DMS 273 (cell line): ENCODE data around the gene FXN.
"Not testable (repeated sequence)": the region's sequence is repeated elsewhere in the genome, so short reads cannot be mapped to it uniquely, and the experiment has no call there.

Experiments
- DNase-seq: peaks from one replicate; lab custom pipeline; 2025; ENCODE audit not compliant: unreplicated experiment; lab: John Stamatoyannopoulos, UW

The FXN gene

DNA sequence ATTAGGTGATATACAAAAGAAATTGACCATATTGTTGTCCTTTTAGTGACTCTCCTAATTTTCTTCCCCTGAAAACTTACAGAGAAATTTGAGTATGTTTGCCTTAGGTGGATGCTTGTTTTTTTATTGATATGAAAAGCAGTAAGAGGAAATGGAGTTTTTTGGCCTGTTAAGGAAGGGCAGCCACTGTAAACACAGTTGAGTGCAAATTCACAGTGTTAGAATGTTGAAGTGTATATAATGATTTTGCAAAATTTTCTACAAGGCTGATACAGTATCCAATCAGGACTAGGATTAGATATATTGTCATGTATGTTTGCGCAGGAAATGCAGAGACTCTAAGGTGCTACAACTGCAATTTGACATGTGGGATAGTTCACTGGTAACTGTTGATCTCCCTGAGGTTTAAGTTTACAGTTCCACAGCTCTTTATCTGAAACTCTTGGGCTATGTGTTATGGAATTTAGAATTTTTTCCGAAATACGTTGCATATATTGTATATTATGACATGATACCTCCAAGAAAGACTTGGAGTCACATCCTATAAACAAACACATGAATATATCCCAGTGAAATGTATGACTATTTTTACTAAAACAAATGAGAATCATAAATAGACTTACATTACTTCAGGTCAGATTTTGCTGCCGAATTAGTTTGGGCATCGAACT, 62.5 kb downstream of the FXN start:
- DNase-seq: no peak

DNA sequence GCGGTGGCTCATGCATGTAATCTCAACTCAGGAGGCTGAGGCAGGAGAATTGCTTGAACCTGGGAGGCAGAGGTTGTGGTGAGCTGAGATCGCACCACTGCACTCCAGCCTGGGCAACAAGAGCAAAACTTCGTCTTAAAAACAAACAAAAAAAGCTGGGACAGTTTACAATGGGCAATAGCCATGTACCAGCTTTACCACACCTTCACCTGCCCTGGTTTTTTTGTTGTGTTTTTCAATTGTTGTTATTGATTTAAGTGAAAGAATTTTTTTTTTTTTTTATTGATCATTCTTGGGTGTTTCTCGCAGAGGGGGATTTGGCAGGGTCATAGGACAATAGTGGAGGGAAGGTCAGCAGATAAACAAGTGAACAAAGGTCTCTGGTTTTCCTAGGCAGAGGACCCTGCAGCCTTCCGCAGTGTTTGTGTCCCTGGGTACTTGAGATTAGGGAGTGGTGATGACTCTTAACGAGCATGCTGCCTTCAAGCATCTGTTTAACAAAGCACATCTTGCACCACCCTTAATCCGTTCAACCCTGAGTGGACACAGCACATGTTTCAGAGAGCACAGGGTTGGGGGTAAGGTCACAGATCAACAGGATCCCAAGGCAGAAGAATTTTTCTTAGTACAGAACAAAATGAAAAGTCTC, 67.9 kb downstream of the FXN start:
- not testable (repeated sequence) for DNase-seq

DNA sequence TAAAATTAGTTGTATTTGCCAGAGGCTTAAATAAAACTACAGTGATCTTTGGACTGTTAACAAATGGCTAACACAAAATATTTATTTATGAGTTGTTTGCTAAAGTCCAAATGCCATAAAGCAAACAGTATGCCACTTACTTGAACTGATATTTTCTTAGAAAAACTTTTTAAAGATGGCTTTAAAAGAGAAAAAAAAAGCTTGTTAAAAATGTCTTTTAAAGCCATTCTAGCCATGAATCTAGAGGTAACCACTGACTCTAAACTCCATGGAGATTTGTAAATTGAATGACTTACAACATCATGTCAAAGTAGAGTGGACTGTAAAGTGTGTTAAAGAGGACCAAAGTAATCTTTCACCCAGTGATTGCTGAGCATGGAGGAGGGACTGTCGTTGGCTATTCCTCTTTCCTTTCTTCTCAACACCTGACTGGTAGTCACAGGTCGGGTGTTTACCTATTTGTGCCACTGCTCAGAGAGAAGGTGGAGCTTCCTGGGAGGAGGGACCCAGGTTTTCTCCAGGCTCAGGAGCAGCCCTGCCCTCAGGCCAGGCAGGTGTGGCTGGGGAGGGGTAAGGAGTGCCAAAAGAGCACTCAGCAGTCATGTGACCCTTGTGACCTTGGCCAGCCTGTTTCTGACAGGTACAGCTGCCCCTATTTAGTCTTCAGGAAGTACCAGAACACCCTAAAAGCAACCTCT, 69.4 kb downstream of the FXN start:
- no peak for DNase-seq

DNA sequence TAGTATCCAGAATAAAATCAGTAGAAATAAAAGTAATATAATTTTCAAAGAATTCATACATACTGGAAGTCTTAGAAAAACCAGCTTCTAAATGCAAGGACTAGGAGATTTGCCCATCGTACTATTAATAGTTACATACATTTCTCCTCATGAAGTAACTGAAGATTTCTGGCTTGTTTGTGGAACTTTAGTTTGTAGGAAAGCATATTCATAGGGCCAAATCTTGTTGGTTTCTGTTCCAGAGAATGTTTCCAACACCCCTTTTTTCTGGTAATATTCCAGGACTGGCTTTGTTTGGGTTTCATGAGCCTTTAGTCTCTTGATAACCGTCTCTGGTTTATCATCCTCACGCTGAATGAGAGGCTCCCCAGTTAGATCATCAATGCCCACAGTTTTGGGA, 72.2 kb downstream of the FXN start:
- DNase-seq: no peak

DNA sequence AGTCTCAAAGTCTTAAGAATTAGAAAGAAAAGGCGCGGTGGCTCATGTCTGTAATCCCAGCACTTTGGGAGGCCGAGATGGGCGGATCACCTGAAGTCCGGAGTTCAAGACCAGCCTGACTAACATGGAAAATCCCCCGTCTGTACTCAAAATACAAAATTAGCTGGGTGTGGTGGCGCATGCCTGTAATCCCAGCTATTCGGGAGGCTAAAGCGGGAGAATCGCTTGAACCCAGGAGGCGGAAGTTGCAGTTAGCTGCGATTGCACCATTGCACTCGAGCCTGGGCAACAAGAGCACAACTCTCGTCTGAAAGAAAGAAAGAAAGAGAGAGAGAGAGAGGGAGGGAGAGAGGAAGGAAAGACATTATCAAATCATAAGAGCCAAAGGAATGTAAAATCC, 73.2 kb downstream of the FXN start:
- DNase-seq: not testable (repeated sequence)

DNA sequence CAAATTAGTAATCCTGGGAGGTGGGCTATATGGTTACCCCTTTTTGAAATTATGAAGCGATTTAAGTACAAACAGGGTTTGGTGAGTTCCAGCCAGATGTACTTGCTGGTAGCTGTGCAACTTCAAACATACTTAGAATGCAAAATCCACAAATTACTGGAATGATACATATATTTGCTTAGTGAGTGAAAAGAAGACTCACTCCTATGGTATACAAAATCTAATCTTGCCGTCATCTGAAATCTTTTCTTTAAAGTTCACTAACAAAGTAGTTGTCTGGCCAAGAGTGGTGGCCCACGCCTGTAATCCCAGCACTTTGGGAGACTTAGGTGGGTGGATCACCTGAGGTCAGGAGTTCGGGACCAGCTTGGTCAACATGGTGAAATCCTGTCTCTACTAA, 73.6 kb downstream of the FXN start:
- no peak for DNase-seq

DNA sequence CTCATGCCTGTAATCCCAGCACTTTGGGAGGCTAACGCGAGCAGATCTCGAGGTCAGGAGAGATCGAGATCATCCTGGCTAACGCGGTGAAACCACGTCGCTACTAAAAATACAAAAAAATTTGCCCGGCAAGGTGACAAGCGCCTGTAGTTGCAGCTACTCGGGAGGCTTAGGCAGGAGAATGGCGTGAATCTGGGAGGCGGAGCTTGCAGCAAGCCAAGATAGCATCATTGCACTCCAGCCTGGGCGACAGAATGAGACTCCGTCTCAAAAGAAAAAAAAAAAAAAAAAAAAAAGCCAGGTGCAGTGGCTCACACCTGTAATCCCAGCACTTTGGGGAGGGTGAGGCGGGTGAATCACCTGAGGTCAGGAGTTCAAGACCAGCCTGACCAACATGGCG, 77.1 kb downstream of the FXN start:
- not testable (repeated sequence) for DNase-seq

DNA sequence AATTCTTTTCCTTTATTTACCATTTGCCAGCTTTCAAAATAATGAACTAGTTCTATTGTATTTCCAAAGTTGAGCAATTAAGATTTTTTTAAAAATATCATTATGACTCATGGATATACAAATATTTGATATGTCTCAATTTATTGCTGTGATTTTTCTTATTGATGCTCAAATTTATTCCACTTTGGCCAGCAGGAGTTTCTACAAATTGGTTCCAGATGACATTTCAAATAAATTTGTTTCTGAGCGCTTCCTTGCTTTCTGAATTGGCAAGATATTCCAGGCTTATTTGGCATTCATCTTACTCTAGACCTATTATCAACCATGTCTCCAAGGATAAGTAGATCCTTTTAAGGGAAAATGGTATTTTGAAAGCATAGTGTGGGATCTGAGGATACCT, 80.1 kb downstream of the FXN start:
- no peak for DNase-seq

DNA sequence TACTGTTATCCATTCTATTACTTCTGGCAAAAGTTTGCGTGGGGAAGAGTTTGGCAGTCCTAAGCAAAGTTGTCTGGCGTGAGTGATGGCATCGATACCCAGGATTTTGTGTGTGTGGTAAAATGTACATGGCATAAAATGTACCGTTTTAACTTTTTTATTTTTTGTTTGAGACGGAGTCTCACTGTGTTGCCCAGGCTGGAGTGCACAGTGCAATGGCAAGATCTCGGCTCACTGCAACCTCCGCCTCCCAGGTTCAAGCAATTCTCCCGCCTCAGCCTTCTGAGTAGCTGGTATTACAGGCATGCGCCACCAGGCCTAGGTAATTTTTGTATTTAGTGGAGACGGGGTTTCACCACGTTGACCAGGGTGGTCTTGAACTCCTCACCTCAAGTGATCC, 83.1 kb downstream of the FXN start:
- DNase-seq: no peak

DNA sequence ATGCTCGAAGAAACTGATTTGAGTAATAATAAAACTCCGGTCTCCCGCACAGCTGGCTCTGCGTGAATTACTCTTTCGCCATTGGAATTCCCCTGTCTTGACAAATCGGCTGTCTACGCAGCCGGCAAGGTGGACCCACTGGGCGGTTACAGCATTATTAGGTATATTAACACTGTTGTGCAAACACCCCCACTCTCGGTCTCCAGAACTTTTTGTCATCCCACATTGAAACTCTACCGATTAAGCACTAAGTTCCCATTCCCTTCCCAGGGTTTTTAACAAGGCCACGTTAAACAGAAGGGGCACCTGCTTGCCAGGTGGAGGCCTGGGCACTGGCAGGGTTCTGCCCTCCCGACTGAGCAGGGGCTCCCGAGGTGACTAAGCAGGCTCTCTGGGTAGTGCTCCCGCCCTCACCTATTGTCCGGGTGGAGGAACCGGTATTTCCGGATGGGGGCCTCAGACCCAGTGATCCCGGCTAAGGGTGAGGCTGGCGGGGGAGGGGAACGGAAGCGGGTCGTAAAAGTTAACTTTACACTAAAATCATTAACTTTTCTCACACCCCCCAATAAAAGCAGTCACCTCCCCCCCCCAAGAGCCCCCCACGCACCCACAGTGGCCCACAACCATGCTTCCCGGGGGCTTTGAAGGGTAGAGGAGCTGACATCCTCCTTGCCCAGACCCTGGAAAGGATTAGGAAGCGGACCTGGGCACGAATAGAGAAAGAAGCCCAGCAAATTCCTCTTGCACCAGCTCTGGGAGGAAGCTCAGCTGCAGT, 85.0 kb downstream of the FXN start:
- no peak for DNase-seq

DNA sequence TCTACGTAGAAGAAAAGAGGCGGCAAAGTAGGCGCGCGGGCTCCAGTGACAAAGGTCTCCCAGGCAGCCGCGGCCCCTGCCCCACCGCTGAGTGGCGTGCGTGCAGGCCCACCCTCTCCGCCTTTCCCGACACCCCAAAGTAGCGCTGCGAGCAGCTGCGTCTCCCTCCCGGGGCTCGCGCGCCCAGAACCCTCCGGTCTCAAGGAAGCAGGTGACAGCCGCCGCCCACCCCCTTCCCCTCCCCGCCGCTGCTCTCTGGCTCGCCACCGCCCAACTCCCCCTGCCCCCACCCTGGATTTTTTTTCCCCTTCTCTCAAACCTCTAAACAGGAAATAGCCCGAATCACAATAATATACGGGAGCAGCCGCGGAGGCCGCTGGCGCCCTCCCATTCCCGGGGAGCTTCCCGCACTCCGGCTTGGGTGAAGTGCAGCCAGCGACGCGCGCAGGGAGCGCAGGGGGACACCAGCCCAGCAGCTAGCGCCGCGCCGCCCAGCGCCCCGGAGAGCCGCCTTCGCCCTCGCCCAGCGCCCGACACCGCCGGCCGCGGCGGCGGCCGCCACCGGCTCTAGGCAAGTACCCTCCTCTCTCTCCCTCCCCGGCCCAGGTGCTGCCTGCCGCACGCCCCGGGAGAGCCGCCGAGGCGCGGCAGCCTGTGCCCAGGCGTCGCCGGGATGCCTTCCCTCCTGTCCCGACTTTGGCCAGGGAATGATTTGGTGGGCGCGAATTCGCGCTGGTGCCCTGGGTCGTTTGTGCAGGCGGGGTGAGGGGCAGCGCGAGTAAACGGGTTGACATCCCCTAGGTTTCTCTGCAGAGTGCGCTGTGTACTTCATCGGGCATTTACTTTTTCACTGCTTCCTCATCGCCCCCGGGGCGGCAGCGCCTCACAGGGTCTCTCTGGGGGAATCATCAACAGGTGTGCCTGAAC, 85.9 kb downstream of the FXN start:
- peak; percentile 70 for DNase-seq

DNA sequence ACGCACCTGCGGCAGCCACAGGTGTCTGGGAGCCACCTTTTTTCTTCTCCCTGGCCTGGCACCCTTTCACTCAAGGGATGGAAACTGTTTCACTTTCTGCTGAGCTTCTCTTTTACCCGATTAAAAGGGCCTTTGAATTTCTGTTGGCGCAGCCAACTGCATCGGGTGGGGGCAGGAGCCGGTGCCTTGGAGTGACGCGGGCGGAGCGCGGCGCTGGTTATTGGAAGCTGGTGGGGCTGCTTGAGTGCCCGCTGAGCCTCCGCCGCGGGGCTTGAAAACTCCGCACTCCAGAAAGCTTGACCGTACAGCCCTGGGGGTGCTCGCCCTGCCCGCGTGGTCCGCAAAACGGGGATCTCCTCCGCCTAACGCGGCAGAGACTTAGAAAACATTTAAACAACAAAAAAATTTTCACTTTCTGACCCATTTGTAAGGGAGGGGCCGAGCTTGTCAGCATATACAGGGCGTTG, 86.6 kb downstream of the FXN start:
- peak; percentile 78 for DNase-seq

DNA sequence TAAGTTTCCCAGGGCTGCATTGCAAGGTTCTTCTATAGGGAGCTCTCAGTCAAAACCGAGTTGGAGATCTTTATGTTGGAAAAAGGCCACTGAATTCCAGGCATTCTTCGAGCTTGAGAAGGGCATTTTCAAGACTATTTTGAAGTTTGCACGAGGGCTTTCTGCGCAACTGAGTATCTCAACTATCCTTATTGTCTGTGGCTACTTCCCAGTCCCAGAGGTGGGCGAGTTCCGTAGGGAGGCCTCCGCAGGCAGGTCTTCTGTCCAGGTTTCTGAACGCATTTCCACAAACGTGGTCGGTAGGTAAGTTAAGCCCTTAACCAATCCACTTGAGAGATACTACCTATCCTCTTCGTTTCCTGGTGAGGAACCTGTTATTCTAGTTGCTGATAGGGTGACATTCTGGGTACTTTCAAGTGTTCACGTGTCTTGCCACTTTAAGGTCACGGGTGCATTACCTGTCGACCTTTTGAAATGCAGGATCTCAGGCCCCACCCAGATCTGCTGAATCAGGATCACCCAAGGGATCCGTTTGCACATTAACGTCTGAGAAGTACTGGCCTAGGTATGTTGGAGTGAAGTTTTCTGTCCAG, 87.1 kb downstream of the FXN start:
- DNase-seq: peak; percentile 26

DNA sequence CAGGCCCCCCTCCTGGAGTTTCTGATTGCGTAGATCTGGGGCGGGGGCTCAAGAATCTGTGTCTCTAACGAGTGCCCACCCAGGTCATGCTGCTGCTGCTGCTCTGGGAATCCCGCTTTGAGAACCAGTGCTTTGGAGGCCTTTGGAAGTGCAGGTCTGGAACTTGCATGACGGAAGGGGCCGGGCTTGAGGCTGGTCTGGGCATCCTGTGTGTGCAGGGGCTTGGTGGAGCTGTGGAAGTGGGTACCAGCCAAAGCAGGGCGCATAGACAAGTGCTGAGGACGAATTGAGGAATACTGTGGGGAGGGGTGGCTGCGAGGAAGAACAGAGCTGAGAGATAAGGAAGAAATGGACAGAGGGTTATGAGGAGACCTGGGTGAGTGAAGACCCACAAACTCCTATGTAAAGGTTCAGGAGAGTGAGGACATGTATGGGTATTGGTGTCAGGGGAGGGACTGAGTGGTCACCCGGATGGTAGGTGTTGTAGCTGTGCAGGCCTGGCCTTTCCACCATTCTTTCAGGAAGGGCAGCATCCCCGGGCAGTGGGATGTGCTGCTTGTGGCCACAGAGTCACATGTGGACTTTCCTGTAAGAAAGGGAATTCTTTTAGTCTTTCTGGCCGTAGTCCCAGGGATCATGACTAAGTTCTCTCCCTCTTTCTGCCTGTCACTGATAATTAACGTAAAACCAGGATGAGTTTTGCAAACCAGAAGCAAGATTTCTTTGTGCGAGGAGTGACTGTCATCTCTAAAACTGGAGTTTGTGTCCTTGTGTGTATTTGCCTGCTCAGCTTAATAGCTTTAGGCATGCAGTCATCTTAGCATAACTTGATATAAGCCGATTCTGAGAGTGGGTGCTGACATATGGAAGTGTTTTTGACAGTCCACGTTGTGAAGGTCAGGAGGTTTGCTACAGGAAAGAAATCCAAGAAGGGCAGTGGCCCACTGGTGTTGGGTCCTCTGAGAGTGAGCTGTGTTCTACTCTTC, 95.2 kb downstream of the FXN start:
- DNase-seq: no peak

DNA sequence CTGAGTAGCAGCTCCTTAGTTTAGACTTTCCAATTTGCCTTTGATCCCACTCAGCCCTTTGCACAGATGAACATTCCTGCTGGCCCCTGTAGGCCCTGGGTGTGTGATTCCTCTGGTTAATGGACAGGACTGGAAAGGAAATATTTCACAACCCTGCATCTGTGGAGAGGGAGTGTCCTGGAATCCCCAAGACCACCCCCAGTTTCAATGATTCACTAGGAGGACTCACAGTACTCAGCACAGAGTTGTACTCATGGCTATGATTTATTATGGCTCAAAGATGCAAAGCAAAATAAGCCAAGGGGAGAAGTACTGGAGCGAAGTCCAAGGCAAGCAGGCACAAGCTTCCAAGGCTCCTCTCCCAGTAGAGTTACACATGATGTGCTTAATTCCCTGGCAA, 96.1 kb downstream of the FXN start:
- DNase-seq: no peak

DNA sequence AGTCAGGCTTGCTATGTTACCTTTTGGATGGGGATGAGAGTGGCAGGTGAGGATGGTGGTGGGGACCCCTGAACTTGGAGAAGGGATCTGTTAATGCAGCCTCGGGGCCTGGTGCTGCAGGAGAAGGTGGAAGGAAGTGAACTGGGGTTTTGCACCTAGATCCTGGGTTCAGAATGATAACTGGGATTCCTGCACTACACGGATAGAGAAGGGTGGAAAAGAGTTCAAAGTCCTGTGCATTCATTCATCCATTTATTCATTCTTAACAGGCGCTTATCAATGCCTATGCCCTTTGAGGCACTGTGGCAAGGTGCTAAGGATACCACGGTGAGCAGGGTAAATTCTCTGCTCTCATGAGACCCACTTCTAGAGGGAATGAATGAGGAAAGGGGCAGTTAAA, 96.8 kb downstream of the FXN start:
- no peak for DNase-seq

DNA sequence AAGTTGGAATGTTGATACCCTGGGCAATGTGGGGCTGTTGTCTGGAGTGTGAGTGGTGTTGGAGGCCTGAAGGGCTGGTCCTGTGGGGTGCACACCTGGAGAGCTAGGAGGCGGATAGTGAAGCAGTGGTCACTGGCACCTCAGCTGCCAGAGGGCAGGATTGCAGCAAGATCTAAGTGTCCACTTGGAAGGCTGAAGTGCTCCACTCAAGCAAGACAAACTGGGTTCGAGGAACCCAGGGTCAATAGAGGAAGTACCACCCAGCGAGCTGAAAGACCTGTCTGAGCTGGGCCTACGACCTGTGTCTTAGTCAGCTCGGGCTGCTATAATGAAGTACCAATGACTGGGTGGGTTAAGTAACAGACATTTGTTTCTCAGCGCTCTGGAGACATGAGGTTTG, 98.9 kb downstream of the FXN start:
- no peak for DNase-seq

DNA sequence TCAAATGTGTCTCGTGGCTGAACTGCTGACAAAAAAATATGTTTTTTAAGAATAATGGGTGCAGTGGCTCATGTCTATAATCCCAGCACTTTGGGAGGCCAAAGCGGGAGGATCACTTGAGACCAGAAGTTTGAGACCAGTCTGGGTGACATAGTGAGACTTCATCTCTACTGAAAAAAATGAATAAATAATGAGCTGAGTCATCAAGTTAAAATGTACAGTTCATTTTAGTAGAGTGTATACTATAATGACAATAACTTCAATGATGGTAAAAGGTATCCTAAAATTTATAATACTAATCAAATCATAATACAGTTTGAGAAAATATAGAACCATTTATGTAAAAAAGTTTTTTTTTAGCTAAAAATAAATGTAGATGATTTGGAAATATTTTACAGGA, 100.6 kb downstream of the FXN start:
- DNase-seq: no peak

DNA sequence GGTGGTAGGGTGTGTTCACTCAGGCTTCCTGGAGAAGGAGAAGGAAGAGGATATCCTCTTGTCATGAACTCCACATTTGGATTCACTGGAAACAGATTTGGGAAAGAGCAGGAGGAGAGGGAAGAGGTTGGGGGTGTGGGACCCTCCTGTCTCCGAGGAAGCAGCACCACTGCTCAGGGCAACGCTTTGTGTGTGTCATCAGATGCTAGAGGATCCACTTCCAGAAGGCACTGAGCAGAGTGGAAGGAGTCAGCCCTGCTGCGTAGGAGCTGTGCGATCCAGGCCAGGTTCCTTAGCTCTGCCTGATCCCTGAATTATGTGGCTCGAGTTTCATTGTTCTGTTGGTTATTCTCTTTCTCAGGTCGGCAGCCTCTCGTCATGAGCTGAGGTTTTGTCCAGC, 101.2 kb downstream of the FXN start:
- no peak for DNase-seq
